Esophagus muscularis mucosa (tissue), 3 donors: Measurements from ENCODE around the gene PIBF1.

ENCODE experiments used
- POLR2A ChIP-seq: fragments of 450-650 bp; IDR thresholded peaks from one replicate; pipeline ENCODE4 v1.6.1; 2017; ENCODE audit warnings: antibody characterized with exemption, moderate library complexity, mild to moderate bottlenecking, low read depth
- TF ChIP-seq, protein P1 (sequence below), 3 experiments: fragments of 200-600 bp in 2 of 3; fragments of 450-650 bp in 1 of 3; sonication (generic) in 2 of 3; IDR thresholded peaks; one replicate each; pipeline ENCODE4 v1.5.1; 2017 to 2019; ENCODE audit warnings: antibody characterized with exemption in 3 of 3, mild to moderate bottlenecking in 2 of 3, moderate library complexity in 1 of 3

DNA sequence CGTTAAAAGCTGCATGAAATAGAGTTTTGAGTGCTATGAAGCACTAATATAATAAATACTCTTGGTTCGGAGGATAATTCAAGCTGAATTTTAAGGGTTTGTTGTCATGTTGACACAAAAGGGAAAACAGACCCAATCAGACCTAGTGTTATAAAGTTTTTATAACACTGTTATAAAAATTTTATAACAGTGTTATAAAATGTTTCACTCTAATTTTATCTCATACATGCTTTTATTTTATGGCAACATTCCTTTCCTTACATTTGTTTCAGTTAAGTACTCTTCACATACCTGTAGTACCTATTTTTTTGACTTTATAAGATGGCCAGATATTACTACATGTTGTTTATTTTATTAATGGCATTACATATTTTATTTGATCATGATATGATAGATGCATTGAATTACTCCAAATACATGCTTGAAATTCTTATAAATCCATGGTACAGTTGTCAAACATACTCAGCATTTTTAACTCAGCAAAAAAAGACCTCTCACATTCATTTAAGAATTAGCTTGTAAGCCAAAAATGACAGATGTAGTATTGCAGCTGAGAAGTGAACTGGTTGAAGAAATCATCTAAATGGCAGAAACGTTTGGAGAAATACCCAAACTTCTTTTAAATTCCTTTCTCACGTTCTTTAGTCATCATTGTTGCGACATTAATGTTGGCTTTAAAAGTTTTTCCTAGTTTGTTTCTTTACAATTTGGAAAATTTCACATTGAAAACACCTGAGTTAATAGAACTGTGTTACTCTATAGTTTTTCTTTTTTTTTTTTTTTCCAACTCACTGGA, 104.5 kb downstream of the PIBF1 start:
- TF ChIP-seq, protein P1, sequence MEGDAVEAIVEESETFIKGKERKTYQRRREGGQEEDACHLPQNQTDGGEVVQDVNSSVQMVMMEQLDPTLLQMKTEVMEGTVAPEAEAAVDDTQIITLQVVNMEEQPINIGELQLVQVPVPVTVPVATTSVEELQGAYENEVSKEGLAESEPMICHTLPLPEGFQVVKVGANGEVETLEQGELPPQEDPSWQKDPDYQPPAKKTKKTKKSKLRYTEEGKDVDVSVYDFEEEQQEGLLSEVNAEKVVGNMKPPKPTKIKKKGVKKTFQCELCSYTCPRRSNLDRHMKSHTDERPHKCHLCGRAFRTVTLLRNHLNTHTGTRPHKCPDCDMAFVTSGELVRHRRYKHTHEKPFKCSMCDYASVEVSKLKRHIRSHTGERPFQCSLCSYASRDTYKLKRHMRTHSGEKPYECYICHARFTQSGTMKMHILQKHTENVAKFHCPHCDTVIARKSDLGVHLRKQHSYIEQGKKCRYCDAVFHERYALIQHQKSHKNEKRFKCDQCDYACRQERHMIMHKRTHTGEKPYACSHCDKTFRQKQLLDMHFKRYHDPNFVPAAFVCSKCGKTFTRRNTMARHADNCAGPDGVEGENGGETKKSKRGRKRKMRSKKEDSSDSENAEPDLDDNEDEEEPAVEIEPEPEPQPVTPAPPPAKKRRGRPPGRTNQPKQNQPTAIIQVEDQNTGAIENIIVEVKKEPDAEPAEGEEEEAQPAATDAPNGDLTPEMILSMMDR (IDR thresholded peaks at IDR 0.05): no peak
- no peak for TF ChIP-seq POLR2A
